Epithelial cell of prostate (primary cell): Measurements from ENCODE around the gene BSDC1.

Source experiments
- DNase-seq: peaks from one replicate; pipeline ENCODE4 v3.0.0-alpha.2; 2011; ENCODE audit warnings: low read depth, low spot score
- H3K27ac ChIP-seq: fragments of 450-650 bp; 2 replicates; pipeline ENCODE4 v1.5.1; 2017; ENCODE audit warnings: mild to moderate bottlenecking

BSDC1 gene

GRCh38 chr1:32318127-32318869, 75.9 kb downstream of the BSDC1 start:
- DNase-seq: no peak
- no peak overlapping the region for H3K27ac ChIP-seq

- H3K27ac ChIP-seq: no peak overlapping the region
- no peak for DNase-seq
Measured at GRCh38 chr1:32316903-32317277, 77.4 kb downstream of the BSDC1 start.
